GM19372 (cell line): ENCODE measurements around the gene KIRREL3.

ENCODE experiments used
- ATAC-seq: cut with Tn5 transposase; IDR thresholded peaks from one replicate; pipeline ENCODE4 v1.9.1; 2021; ENCODE audit warnings: mild to moderate bottlenecking, low read depth, moderate library complexity; ENCODE audit not compliant: unreplicated experiment

Gene KIRREL3

DNA sequence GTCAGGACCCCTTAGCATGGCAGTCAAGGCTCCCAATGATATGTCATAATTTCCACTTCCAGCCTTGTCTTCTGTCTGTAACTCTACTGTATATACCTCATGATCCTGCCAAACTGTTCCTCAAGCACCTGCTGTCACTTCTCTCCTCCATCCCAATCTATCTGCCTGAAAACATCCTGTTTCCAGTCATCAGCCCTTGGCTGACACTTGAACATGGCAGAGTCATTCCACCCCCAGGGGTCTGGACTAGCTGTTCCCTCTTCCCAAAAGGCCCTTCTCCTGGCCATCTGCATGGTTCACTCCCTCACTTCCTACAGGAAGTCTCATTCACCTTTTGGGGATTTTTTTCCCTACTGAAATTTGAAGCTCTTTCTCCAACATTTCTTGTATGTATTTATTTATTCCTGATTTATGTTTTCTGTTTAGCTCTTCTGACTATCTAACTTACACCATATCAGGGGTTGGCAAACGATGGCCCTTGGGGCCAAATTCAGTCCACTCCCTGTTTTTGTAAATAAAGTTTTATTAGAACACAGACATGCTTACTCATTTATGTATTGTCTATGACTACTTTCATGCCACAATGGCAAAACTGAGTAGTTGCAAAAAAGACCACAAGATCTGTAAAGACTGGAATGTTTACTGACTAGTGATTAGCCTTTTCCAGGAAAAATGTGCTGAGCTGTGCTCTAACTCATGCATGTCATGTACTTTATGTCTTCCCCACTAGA lies 278.4 kb downstream of the KIRREL3 start:
- no peak for ATAC-seq

DNA sequence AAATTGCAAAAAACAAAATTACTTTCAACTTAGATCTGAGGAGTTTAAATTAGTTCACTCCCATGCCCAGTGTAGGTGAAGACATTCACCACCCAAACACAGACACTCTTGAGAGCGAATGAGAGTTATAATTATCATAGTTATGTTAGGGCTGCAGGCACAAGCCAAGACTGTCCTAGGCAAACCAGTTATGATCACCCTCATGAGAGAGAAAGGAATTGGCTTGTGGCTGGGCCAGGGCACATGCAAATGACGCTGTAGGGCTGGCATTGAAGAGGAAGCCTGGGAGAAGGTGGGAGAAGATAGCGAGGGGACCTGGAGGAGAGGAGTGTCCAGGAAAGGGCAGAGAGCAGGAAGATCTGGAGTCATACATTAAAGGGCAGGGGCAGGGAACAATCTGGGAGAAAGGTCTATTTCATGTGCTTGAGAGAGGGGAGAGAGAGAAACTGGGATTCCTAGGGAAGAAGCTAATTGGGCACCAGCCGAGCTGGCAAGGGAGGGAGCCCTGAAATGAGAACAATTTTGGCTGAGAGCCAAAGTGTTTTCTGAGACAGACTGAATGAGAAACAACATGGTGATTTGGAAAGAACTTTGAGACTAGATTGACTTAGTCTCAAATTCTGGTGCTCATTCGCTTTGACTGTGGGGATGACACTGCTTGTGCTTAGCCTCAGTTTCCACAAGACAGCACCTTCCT lies 279.9 kb downstream of the KIRREL3 start:
- ATAC-seq, result no peak

DNA sequence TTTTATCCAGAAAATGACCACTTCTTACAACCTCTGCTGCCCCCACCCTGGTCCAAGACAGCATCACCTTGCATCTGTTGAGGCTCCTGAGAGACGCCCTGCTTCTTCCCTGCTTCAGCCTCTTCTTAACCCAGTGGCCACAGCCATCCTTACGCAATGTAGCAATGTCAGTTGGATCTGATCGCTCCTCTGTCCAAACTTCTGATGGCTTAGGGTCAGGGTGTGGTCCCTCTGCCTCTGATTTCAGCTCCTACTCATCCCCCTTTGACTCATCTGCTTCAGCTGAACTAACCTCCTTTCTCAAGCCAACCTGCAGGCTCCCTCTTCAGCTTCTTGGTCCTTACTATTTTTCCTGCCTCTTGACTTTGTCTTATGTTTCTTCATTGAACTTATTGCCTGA lies 280.8 kb downstream of the KIRREL3 start:
- no peak for ATAC-seq

DNA sequence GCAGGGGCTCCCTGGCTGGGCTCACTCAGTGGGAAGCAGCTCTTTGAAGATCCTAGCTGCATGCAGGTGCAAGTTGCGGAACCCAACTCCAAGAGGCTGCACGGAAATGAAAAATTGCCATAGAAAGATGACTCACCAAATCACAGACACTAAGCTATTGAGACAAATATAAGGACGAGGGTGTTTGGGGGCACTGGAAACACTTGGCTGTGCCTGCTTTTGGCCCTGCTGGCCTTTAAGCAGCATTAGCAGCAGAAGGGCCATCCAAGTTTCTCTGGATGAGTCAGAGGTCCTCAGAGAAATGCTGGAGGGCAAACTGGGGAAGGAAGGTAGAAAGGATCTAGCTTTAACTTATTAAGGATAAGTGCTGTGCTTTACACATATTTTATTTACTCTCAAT lies 282.3 kb downstream of the KIRREL3 start:
- no peak for ATAC-seq

DNA sequence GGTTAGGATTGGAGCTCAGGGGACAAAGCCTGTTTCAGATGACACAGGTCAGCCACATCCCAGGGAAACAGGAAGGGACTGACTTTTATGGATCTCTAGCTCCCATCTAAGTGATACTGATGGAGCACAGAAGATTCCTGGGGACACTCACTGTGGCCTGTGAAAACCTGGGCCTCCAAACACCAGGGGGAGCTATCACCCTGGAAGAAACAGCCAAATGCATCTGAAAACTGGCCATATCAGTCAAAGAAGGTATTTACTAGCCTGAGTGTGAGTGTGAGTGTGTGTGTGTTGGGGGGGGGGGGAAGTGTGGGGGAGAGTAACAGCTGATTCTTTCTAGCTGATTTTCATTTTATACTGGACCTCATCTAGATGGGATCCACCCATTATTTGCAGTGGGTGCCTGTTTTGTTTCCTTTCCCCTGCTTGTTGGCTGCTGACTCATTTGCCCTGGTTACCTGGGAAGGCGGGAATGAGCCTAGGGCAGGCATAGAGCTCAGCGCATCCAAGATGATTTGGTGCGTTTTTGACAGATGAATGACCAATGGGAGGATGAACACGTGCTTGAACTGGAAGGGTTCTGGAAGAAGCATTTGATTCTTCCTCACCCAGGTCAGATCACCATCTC lies 284.0 kb downstream of the KIRREL3 start:
- peak; percentile 59 for ATAC-seq

DNA sequence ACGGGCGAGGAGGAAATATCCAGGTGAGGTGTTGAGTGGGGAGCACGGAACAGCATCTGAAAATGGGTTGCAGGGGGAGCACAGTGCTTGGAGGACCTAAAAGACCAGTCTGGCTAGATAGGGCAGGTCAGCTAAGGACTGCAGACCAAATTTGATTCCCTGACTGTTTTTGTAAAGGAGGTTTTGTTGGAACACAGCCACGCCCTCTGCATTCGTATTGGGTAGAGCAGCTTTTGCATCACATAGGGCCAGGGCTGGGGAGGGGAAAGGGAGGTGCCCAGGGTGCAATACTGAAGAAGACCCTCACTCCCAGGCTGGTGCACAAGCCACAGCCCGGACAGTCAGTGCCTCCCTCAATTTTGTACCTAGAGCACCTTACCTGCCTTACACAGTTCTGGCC lies 286.8 kb downstream of the KIRREL3 start:
- ATAC-seq, result no peak

DNA sequence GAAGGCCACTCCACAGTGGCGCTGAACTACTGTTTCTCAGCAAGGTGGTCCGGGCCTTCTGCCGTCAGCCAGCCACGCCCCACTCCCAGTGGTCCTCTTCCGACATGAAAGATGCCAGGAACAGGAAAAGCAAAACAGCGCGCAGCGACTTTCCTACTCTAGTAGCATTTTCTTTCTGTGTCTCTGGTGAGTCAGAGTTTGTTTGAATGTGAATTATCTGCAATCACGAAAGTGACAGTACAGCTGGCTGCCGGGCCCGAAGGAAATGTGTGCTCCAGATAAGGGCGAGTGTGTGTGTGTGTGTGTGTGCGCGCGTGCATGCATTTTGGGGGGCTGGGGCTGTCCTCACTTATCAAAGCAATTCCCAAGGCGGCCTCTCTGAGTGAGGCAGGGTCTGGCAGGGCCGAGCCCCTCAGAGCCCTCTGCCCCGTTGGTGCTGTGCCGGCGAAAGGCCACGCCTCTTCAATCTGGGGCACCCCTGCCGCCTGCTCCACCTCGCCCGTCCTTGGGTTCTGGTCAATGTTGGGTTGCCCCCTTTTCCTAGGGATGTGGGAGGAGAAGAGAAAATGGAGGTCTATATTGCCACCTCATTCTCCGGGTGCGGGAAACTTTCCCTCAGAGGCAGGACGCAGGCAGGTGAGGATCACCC lies 288.5 kb downstream of the KIRREL3 start:
- ATAC-seq, result no peak

DNA sequence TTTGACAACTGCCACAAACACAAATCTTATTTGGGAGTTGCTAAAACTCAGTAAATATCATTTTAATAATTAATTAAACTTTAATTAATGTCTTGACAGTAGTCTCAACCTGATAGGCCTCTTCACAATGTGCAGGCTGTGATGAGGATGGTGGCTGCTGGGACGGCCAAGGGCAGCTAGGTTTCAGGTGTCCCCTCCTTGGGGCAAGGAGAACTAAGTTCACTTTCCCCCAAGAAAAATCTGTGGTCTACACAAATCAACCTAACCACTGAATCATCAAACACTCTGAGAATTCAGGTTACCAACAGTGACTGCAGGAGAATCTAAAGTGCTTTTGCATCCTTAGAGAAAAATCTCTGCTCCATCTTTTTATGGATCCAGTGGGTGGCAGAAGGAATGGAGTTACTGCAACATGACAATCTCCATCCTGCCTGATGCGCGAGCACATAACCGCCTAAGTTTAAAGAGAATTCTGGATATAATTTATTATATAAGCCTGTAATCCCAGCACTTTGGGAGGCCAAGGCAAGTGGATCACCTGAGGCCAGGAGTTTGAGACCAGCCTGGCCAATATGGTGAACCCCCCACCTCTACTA lies 289.7 kb downstream of the KIRREL3 start:
- ATAC-seq, result no peak

DNA sequence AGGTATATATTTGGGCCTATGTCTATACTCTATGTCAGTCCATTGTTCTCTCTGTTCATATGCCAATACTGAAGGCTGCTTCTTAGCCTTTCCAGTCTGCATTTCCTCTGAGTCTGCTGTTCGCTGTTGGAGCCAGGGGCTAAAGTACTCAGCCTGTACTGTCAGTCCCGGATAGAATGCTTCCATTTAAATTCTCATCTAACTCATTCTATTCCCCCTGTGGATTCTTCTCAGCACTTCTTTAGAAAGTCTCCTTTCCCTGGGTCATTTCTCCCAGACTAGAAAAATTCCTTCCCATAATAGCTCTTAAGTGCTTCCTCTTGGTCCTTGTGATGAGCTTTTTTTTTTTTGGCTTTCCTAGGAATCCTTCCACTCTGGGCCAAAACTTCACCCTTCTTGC lies 293.1 kb downstream of the KIRREL3 start:
- no peak for ATAC-seq

DNA sequence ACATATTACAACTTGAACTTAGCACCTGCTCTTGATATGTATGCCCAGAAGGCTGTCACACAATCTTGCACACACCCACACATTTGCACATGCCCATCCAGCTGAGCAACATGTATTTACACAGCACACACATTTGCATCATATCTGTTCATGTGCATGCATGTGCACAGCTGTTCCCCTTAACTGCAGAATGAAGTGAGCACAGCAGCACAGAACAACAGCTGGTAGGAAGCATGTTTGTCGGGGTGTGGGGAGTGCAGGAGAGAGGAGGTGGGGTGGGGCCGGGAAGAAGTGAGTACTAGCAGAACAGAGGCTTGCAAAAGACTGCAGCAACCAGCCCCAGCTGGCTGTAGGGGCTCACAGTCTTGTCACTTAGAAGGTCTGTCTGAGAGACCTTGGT lies 296.5 kb downstream of the KIRREL3 start:
- no peak for ATAC-seq

DNA sequence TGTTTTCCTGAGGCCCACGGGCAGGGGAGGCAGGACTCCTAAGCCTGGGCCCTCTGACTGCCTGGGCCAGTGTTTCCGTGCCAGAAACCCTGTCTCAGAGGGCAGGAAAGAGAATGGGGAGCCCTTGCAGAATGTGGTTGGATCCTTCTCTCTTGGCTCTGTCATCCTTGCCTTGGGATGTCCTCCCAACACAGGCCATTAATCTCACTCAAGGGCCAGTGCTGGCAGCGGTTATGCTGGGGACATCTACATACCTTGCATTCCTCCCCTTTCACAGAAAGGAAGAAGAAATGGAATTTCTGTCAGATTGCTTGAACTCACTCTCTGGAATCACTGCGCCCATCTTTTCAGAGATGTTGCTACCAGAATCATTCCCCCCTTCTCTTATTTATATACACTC lies 296.9 kb downstream of the KIRREL3 start:
- ATAC-seq, result no peak

DNA sequence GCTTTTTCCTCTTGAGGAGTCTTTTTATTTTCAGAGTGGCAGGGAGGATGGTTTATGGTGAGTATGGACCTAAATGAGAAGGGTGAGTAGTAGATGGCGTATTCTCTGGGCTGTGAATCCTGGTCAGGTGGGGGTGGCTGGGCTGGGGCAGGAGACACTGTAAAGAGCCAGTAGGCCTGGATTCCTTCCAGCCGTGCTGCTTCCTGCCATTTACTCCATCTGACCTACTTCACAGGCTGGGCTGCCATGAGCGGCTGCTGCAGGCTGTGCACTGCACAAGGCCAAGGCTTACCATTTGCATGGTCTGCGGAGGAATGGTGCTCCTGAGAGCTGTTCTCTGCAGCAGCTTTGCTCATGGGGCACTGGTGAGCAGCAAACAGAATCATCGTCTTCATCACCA lies 297.6 kb downstream of the KIRREL3 start:
- no peak for ATAC-seq

DNA sequence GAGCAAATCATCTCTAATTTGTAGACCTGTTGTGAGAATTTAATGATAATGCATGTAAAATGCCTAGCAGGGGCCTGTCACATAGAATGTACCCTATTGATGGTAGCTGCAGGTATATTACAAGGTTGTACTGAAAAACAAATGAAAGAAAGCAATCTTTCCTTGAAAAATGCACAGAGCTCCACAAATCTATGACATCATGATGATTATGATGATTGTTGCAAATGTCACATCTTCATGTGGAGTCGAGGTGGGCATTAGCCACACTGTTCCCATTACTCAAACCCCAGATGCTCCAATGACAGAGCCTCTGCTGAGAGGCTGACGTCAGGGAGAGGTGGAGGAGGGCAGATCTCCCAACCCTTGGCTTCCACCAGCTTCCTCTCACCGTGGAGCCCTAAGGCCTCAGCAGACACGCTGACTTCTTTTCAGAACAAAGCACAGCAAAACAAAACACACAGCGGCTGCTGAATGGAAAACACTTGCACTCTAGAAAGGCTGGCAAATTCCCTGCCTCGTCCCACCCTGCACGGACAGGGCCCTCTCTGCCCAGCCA lies 298.3 kb downstream of the KIRREL3 start:
- no peak for ATAC-seq

DNA sequence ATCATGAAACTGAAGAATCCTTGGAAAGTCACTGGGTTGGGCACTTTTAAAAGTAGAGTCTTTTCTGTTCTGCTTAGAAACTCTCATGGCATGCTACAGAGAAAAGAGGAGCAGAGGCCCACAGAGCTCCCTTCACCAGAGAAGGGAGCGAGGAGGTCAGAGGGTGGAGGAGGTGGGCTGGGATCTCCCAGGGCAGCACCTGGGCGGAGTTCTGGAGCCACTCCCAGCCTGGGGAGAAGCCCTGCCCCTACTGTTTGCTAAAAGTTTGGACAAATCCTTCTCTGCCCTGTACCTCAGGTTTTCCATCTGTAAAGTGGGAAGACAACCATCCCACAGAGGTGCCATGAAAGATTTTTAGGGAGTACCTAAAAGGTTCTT lies 299.1 kb downstream of the KIRREL3 start:
- no peak for ATAC-seq

DNA sequence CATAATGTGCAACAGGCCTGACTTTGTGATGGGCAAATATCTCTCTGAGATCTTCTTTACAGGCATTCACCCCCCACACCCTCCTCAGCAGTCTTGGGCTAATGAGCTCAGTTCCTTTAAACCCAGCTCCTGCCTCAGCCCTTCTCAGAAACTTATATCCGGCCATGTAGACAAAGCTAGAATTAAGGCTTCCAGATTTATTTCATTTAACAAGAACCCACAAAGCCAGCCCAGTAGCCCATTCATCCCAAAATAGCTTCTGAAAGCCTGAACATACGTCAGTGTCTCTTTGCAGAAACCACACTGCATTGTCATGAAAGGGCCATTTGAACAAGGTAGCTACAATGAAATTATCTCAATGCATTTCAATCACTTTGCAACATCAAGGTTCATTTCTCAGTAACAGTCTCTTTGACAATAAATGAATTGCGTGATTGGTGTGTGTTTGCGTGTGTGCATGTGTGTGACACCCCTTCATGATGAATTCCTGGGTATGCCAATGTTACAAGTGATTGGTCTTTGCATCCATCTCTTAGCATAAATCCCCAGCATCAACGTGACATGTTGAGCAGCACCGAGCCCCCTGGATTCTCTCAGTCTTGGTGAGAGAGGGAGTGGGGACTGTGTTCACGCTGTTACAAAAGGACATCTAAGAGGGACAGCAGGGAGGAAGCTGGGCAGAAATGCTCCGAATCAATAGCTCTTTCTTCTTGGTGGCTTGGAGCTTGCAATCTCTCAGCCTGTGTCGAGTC lies 299.6 kb downstream of the KIRREL3 start:
- peak; percentile 78 for ATAC-seq

DNA sequence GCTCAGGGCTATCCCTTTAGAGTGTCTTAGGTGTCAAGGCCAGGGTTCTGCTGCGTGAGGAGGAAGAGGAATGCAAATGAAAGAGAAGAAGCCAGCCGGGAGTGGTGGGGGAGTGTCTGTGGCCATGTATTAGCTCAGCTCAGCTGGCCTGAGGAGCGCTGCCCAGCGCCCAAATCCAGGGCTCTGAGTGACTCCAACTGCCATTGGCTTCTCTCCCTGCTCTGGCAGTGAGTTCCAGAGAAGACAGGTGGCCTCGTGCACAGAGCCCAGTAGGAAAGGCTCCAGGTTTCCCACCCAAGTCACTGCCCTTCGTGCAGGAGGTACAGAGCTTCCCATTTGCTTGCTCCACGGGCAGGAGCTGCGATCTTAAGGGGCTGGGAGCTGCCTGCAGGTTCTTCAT lies 302.0 kb downstream of the KIRREL3 start:
- no peak for ATAC-seq

DNA sequence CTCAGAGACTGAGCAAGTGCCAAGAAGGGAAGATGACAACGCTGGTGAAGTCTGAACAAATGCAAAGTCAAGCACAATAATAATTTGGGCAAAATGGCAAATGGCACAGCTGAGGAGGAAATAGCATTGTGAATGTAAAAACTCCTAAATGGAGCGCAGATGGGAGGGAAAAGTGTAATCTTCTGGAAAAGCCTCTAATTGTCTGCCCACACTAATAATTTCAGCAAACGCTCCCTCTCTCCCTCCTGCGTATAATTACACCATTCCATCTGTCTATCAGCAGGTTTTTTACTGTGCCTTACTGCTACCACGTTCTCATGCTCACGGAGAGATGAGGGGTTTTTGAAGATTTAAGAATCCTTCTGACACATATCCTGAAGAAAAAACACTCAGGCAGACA lies 302.6 kb downstream of the KIRREL3 start:
- no peak for ATAC-seq

DNA sequence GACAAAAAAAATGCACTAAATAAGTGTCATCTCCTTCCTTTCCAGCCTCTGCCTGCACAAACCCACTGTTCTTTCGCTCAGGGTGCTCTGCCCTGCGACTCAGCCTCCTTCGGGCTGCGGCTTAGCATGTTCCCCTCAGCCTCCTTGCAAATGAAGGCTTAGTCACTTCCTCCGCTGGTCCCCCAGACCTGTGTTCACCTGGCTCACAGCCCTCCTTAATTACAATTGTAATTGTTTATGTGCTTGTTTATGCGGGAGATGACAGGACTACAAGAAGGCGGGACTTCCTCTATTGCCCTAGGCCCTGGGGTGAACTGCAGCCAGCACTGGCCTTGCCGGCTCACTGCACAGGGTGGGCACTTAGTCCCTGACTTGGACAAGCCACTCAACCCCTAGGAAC lies 303.6 kb downstream of the KIRREL3 start:
- no peak for ATAC-seq

DNA sequence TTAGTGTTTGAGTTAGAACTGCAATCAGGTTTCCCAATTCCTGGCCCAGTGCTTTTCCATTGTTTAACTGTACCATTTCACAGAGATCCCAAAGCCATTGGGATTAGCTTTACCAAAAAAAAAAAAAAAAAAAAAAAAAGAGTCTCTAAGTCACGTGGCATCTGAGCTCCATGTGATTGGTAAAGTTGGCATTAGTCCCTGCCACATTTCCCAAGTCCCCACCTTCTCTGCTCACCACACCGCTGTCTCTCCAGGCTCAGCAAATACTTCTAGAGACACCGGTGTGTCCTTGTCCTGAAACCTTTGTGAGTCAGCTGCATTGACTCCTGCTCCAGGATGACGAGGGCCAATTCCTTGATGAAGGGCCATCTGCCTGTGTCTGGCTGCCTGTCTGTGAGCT lies 305.3 kb downstream of the KIRREL3 start:
- ATAC-seq, result no peak

DNA sequence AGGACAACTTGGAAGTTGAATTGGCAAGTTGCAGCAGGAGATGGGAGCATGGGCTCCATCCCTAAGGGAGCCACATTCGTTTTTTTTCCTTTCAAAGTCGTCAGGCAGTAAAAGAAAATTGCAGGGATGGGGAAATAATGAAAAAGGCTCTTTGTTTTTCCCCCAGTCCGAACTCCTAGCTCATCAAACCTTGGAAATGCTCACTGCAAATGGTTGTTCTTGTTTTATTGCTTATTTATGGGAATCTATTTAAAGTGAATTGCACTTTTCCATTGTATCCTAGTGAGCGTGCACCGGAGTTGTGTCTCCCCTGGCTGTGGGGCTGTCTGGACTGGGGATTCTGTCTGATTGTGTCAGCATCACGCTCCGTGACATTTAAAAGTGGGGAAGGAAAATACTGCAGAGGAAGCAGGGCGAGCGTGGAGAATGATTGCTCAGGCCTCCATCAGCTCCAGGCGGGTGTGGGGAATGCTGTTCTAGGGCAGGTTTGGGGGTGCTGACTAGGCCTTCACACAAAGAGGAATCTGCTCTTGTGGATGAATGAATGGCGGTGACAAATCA lies 306.4 kb downstream of the KIRREL3 start:
- ATAC-seq, result no peak
